ENCODE data around the gene ATP9B.

The ATP9B gene

DNA sequence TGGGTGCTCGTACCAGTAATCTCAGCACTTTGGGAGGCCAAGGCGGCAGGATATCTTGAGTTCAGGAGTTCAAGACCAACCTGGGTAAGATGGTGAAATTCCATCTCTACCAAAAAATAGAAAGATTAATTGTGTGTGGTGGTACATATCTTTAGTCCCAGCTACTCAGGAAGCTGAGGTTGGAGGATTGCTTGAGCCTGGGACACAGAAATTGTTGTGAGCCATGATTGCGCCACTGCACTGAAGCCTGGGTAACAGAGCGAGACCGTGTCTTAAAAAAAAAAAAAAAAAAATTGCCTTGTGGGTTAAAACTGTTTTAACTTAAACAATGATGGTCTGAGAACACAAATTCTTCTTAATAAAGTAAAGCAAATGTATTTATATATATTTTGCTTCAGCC is 49.6 kb downstream of the ATP9B start:
- TF ChIP-seq, protein P1, sequence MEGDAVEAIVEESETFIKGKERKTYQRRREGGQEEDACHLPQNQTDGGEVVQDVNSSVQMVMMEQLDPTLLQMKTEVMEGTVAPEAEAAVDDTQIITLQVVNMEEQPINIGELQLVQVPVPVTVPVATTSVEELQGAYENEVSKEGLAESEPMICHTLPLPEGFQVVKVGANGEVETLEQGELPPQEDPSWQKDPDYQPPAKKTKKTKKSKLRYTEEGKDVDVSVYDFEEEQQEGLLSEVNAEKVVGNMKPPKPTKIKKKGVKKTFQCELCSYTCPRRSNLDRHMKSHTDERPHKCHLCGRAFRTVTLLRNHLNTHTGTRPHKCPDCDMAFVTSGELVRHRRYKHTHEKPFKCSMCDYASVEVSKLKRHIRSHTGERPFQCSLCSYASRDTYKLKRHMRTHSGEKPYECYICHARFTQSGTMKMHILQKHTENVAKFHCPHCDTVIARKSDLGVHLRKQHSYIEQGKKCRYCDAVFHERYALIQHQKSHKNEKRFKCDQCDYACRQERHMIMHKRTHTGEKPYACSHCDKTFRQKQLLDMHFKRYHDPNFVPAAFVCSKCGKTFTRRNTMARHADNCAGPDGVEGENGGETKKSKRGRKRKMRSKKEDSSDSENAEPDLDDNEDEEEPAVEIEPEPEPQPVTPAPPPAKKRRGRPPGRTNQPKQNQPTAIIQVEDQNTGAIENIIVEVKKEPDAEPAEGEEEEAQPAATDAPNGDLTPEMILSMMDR (IDR thresholded peaks at IDR 0.05; ENCODE audit: extremely low read depth, insufficient read depth, missing control alignments) = no peak
- in situ Hi-C loops (cut with MboI; ENCODE audit: low pct_unique_long_range_greater_than_20kb, low sequenced_read_pairs, unreplicated experiment) = no loop called here
- no peak for DNase-seq (ENCODE audit: low spot score)

GRCh38 chr18:79121746-79122474 is 52.7 kb downstream of the ATP9B start:
- no peak for DNase-seq (ENCODE audit: low spot score)
- in situ Hi-C loops (cut with MboI; ENCODE audit: low pct_unique_long_range_greater_than_20kb, low sequenced_read_pairs, unreplicated experiment) = no loop called here
- TF ChIP-seq, protein P1 (IDR thresholded peaks at IDR 0.05; ENCODE audit: extremely low read depth, insufficient read depth, missing control alignments) = no peak

DNA sequence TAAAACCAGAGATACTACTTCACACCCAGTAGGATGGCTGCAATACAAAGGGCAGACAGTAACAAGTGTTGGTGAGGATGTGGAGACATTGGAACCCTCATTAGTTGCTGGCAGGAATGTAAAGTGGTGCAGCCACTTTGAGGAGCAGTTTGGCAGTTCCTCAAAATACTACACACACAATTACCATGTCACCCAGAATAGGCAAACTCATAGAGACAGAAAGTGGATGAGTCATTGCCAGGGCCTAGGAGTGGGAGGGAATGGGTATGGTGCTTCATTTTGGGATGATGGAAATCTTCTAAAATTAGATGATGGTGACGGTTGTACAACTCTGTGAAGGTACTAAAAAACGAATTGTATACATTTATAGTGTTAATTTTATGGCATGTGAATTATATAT is 54.8 kb downstream of the ATP9B start:
- DNase-seq (ENCODE audit: low spot score) = no peak
- TF ChIP-seq, protein P1 (IDR thresholded peaks at IDR 0.05; ENCODE audit: extremely low read depth, insufficient read depth, missing control alignments) = no peak
- in situ Hi-C loops (cut with MboI; ENCODE audit: low pct_unique_long_range_greater_than_20kb, low sequenced_read_pairs, unreplicated experiment) = no loop called here

DNA sequence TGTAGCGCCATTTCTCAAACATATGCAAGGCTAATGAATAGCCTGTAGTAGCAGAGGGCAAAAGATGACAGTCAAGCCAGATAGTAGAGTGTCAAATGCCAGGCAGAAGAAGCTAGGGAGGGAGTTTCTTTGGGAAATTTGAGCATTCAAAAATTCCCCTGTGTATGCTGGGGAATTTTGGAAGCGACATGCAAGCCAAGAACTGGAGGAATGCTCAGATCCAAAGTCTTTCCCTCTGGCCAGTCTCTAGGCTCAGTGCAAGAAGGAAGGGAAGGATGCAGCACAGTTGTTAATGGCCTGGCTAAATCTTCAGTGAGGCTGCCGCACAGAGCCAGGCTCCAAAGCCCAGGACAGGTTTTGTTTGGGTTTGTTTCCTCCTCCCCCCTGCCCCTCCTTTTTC is 59.9 kb downstream of the ATP9B start:
- in situ Hi-C loops (cut with MboI; ENCODE audit: low pct_unique_long_range_greater_than_20kb, low sequenced_read_pairs, unreplicated experiment) = no loop called here
- TF ChIP-seq, protein P1 (IDR thresholded peaks at IDR 0.05; ENCODE audit: extremely low read depth, insufficient read depth, missing control alignments) = no peak

GRCh38 chr18:79133724-79134123 is 64.5 kb downstream of the ATP9B start:
- DNase-seq (ENCODE audit: low spot score) = no peak
- TF ChIP-seq, protein P1 (IDR thresholded peaks at IDR 0.05; ENCODE audit: extremely low read depth, insufficient read depth, missing control alignments) = no peak
- in situ Hi-C loops (cut with MboI; ENCODE audit: low pct_unique_long_range_greater_than_20kb, low sequenced_read_pairs, unreplicated experiment) = no loop called here

More for the DNA sequence above, 59.9 kb downstream of the ATP9B start:
- no peak for DNase-seq (ENCODE audit: low spot score)

GRCh38 chr18:79135924-79136323 is 66.7 kb downstream of the ATP9B start:
- in situ Hi-C loops (cut with MboI; ENCODE audit: low pct_unique_long_range_greater_than_20kb, low sequenced_read_pairs, unreplicated experiment) = no loop called here
- TF ChIP-seq, protein P1 (IDR thresholded peaks at IDR 0.05; ENCODE audit: extremely low read depth, insufficient read depth, missing control alignments) = no peak
- no peak for DNase-seq (ENCODE audit: low spot score)

All from GM13977 (cell line).